CMK (cell line): ENCODE data around the gene MPPED2.

Experiments
- DNase-seq: peaks from one replicate; pipeline ENCODE4 v3.0.0-alpha.2; 2010; ENCODE audit warnings: low read depth

Gene MPPED2

GRCh38 chr11:30483056-30483455 lies 103.1 kb downstream of the MPPED2 start:
- no peak for DNase-seq

DNA sequence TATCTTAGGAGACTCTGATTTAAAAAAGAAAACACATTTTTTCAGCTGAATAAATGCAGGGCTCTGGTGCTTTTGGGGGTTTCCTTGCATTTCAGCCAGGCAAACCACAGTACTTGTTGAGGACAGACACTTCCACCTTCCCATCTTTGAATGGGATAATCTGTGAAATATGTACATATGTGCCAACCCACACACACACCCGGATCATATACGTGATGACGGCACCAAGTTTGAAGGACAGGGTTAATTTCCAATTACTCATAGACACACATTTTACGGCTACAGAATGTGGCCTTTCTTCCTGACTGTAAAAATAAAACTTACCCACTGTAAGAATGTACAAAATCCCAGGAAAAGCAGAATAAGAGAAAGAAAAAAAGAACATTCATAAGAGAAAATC lies 104.4 kb downstream of the MPPED2 start:
- no peak for DNase-seq

DNA sequence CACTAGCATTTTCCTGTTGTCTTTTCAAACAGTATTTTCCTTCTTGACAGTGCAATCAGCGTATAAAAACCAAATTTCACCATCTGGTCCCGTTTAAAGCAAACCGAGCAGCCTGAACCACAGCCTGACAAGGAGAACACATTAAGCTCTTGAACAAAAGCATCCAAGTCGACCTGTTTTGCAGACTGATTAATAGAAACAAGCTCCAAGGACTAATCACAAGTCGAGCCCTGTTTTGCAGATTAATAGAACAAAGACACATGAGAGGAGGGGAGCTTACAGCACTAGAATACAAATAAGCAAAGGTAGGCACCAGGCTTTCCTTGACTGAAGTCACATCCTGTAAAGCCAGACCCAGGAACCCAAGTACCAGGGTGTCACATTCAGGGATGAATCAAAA lies 104.8 kb downstream of the MPPED2 start:
- no peak for DNase-seq

- no peak for DNase-seq
These were observed 106.3 kb downstream of the MPPED2 start for GRCh38 chr11:30479899-30480298.

DNA sequence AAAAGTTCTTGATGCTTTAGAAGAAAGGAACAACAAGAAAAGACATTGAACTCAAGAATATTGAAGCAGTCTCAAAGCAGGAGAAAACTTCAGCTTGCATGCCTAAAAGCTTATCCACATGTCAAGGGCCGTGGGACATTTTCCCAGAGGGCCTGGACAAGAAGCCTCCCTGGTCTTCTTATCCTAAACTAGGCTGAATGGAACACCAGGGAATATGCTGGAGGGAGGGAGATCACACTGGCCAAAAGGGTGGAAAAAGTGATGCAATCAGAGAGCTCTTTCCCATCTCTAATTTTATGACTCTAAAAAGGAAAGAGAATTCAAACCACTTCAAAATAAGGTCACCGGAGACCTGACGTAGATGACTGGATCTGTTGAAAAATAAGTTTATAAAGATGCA lies 107.2 kb downstream of the MPPED2 start:
- no peak for DNase-seq

DNA sequence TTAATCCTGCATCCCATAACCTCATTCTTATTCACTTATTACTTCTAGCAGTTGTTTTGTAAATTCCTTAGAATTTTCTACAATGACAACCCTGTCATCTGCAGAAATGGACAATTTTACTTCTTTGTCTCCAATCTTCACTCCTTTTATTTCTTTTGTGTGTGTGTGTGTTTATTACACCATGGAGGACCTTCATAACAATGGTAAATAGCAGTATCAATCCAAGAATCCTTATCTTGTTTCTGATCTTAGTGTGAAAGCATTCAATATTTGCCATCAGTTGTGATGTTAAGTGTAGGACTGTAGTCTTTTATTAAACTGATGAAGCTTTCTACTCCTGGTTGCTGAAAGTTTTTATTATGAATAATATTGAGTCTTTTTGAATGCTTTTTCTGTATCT lies 109.1 kb downstream of the MPPED2 start:
- DNase-seq, result no peak

DNA sequence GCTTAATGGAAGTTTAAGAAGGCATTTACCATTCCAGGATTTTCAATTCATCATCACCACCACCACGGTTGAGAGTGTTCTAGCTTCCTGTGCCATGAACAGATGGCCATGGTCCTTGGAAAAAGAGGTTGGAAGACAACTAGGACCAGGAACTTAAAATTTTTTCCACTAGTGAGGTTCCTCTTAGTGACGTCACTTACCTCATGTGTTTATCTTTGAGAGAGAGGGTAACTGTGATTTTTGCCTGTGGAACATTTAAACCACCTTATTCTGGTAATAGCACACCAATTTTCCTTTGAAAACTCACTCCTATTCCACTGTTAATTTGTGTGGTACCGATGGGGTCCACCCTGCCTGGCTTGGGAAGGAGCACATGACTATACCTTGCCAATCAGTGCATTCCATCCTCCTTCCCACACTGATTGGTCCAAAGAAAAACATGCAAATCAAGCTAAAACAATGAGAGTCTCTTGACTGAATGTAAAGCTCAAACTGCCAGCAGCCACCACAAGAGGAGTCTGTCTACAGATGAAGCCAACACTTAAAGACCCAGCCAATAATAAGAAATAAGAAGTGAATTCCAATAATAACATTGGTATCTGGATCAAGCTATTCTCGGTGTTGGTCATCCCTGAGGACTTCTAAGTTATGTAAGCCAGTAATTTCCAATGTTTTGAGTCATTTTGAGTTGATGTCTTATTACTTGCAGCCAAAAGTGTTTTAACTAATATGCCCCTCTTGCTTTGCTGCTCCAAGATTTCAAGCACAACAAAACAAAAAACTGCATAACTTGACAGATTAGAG lies 111.8 kb downstream of the MPPED2 start:
- DNase-seq, result no peak

GRCh38 chr11:30471244-30471643 lies 114.9 kb downstream of the MPPED2 start:
- no peak for DNase-seq

- DNase-seq, result no peak
These were observed 117.3 kb downstream of the MPPED2 start for GRCh38 chr11:30468881-30469280.

DNA sequence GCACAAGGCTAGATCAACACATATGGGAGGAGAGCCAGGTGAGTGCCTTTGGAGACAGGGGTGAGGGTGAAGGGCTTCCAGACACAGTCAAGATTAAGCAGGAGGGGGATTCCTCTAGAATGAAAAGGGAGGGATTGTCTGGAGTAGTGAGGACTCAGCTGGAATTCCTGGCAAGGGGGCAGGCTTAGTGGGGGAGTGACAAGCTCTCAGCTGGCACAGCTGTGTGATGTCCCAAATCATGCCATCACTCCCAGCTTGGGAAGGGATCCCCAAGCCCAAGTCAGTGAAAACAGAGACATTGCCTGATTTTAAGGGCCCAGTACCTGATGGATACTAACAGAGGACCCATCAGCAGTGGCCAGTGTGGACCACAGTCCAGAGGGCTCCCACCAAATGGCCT lies 119.0 kb downstream of the MPPED2 start:
- DNase-seq, result no peak

DNA sequence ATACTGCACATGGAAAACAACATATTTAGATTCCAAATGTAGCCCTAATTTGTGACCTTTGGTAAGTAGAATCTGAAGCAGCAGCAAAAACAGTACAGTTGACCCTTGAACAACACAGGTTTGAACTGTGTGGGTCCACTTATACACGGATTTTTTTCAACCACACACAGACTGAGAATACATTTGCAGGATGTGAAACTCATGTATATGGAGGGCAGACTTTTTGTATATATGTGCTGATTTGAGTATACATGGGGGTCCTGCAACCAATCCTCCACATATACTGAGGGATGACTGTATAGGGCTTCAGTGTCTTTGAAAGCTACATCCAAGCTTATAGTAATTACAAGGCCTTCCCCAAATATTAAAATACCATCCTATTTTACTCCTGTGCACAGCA lies 120.5 kb downstream of the MPPED2 start:
- no peak for DNase-seq

GRCh38 chr11:30465192-30465591 lies 121.0 kb downstream of the MPPED2 start:
- no peak for DNase-seq

DNA sequence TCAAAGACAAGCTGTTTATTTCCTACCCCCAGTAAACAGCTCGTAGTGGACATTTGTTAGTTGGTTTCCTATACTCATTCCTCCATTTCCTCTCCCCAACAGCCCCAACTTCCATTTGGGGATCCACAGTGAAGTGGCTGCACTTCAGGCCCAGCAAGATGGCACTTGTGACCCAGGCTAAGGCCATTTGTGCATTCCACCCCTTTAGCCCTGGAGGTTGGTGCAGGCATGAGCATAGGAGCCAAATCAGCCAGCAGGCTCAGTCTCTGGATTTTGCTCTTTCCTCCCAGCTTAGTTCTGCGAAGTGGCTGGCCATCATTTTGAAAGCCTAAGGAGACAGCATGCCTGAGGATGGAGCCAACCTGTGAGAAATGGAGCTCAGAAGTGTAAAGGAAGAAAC lies 122.9 kb downstream of the MPPED2 start:
- no peak for DNase-seq

DNA sequence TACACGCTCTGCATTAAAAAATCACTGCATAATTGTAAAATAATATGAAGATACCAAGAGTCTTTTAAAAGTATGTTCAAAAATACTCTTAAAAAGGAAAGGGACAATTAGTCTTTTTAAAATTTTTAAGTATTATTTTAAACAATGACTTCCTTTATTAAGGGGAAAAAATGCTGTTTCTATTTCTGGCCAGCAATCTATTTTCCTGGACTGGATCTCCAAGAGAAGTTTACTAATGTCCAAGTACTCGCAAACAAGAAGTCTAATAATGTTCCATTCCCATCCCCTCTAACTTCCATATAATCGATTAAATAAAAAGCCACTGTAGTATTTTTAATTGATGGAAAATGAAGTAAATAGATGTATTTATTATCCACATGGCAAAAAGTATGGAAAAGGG lies 123.7 kb downstream of the MPPED2 start:
- DNase-seq, result no peak

GRCh38 chr11:30459821-30460220 lies 126.3 kb downstream of the MPPED2 start:
- DNase-seq, result no peak

DNA sequence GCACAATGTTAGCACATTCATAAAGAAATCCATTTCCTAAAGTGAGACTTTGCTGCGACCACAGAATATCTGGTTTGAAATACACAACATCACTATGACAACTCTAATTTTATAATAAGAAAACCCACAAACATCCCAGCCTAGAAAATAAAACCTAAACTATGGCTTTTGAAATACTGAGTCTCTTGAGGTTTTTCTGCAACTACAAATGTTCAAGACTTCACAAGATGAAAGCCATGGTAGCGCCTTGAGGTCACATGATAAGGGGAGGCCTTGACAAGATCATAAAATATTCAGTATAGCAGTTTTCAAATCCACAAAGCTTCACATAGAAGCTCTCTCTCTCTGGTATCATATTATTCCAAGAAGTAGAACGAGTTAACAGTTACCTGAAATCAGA lies 126.8 kb downstream of the MPPED2 start:
- DNase-seq, result no peak

GRCh38 chr11:30458541-30458940 lies 127.6 kb downstream of the MPPED2 start:
- DNase-seq, result no peak

GRCh38 chr11:30457087-30457486 lies 129.1 kb downstream of the MPPED2 start:
- DNase-seq, result no peak

DNA sequence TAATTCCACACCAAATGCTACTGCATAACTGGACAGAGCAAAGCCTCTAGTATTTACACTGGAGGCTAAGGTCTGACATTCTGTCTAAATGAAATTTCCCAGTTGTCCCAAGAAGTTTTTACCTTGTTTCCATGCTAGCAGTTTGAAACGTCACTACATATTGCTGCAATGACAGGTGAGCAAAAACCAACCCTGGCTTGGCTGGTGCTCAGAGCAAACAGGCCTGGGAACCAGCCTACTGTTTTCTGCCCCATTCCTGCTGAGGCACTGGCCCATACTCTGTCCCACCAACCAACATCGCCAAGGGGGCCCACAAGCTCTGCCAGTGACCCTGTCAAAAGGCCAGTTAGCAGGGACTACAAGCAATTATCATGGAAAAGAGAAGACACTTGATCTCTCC lies 131.1 kb downstream of the MPPED2 start:
- no peak for DNase-seq

DNA sequence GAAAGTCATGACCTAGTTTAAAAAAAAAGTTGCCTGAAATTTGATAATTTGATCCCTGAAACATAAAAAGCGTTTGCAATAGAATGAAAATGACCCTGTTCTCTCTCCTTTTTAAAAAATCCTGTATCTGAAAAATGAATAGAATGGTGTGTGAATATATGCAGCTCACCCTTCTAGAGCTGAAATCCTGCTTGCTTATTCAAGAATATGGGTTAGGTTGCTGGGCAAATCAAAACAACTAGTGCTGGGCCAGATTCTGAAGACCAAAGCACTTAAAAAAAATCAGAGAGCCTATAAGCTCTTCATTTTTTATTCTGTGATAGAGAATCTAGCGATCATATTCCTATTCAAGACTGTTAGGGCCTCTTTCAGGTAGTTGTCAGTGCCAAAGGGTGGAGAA lies 131.6 kb downstream of the MPPED2 start:
- no peak for DNase-seq

DNA sequence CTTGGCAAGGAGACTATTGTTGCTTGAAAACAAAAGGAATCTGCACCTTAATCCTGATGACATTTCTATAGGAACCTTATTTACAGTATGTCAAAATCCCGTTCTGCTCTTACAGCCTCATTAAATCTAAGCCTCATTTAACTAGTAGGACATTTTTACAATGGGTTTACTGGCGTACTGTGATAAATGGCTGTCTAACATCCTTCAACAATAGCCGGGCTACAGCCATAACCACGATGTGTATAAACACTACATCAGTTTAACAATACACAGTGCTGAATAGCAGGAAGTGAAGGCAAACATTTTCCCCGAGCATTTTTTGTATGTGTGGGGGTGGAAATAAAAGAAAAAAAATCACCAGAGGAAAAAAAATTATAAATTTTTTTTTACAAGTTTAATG lies 132.0 kb downstream of the MPPED2 start:
- DNase-seq, result no peak

- DNase-seq, result no peak
These were observed 132.4 kb downstream of the MPPED2 start for GRCh38 chr11:30453705-30454104.

DNA sequence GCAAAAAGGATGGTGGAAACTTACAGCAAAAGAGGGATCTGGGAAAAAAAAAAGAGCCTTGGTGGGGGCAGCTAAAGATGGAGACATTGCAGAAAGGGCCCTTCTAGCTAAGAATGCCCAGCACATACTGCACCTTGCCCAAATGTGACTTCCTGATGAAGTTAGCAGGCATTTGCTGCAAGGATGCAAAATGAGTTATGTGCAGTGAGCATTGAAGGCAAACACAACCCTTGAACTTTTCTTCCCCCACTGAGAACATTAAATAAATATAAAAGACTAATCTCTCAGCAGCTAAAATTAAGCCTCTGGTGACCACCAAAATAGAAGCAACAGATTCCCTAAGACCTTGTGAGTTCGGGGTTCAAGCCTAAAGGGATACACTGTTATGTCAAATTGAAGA lies 133.3 kb downstream of the MPPED2 start:
- DNase-seq, result no peak

DNA sequence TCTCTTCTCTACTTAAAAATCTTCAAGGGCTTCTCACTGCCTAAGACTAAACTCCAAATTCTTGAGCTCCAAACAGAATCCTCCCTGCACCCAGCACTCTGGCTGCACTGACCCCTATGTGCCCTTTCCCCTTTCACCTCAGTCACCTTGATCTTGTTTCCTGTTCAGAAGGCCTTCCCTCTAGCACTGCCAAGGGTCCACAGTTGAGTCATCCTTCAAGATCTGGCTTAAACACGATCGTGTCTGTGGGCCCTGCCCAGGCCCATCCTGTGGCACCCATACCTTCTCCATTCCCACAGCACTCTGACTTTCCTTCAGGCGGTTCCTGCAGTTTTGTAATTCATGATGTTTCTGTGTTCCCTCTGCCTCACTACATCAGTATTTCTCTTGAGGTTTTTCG lies 134.0 kb downstream of the MPPED2 start:
- no peak for DNase-seq
